ENCODE measurements around the gene CPD. TPM values are rescaled to one million over a fixed set of nuclear protein-coding genes. Genes with fewer than 3 reads are reported as not detected.

CPD gene
- 88.0 and 109 TPM in 2 replicates for polyA plus RNA-seq (2011; rRNA removed)
- 144 and 178 TPM in 2 replicates for polyA minus RNA-seq (2011; rRNA and poly(A)+ RNA removed)

- ChIA-PET POLR2A (interaction anchor here (0.6 to 1.0 kb wide), 2 partner anchors 15 to 39 kb away, joined by 3 to 12 read pairs; no protein-coding TSS in a partner anchor), CTCF (interaction anchor here (2.3 kb wide), 1 partner anchor 99 kb away, joined by 12 read pairs; the partner anchor contains the start of gene GOSR1)
- H3K27ac ChIP-seq (ENCODE audit: low read depth, low read length): peak within 1 kb of the TSS; percentile 69
- H3K9me3 ChIP-seq (ENCODE audit: control insufficient read depth, insufficient read depth, low read length): no peaks in the 10 kb centered on the region
- TF ChIP-seq CTCF (IDR thresholded peaks at IDR 0.05; ENCODE audit: low read depth, low read length): no peak
- no peaks in the 10 kb centered on the region for H3K27me3 ChIP-seq (ENCODE audit: control insufficient read depth, insufficient read depth, low read length)
- H3K4me3 ChIP-seq (ENCODE audit: low read depth, low read length): peak within 1 kb of the TSS; percentile 79
- DNase-seq (ENCODE audit: low read depth, low spot score): peak; percentile 82
Observed at GRCh38 chr17:30378825-30379302, at the start of gene CPD. Gene CPD (plus strand): TSS chr17:30378927. CDS start chr17:30378981, 54 bp downstream.

GRCh38 chr17:30332057-30332542, 46.6 kb upstream of the CPD start:
- no peaks in the 10 kb centered on the region for H3K9me3 ChIP-seq (ENCODE audit: control insufficient read depth, insufficient read depth, low read length)
- DNase-seq (ENCODE audit: low read depth, low spot score): peak; percentile 45
- H3K27ac ChIP-seq (ENCODE audit: low read depth, low read length): no peak overlapping the region
- TF ChIP-seq CTCF (IDR thresholded peaks at IDR 0.05; ENCODE audit: low read depth, low read length): no peak
- ChIA-PET CTCF (no interaction called here), POLR2A (interaction anchor here (1.0 kb wide), 1 partner anchor 87 kb away, joined by 3 read pairs; no protein-coding TSS in a partner anchor)
- H3K4me3 ChIP-seq (ENCODE audit: low read depth, low read length): no peak overlapping the region
- no peaks in the 10 kb centered on the region for H3K27me3 ChIP-seq (ENCODE audit: control insufficient read depth, insufficient read depth, low read length)

- Histone ChIP-seq H3K4me3 (ENCODE audit: low read depth, low read length) (no peak within 1 kb of the TSS), H3K9me3 (ENCODE audit: control insufficient read depth, insufficient read depth, low read length) (no peaks in the 10 kb centered on the region), H3K27me3 (ENCODE audit: control insufficient read depth, insufficient read depth, low read length) (no peaks in the 10 kb centered on the region), H3K27ac (ENCODE audit: low read depth, low read length) (no peak within 1 kb of the TSS)
- DNase-seq (ENCODE audit: low read depth, low spot score): no peak
- ChIA-PET POLR2A (no interaction called here), CTCF (interaction anchor here (1.9 to 2.7 kb wide), 2 partner anchors 229 to 241 kb away, joined by 5 to 12 read pairs; no protein-coding TSS in a partner anchor)
- TF ChIP-seq CTCF (IDR thresholded peaks at IDR 0.05; ENCODE audit: low read depth, low read length): no peak
Observed at GRCh38 chr17:30333503-30334360, 45.0 kb upstream of the CPD start, which contains the start of gene TMIGD1. Gene TMIGD1 (minus strand): TSS chr17:30334057. CDS start chr17:30332133, 1,924 bp downstream.

- Histone ChIP-seq H3K9me3 (ENCODE audit: control insufficient read depth, insufficient read depth, low read length) (no peaks in the 10 kb centered on the region), H3K27ac (ENCODE audit: low read depth, low read length) (no peak overlapping the region), H3K4me3 (ENCODE audit: low read depth, low read length) (no peak overlapping the region), H3K27me3 (ENCODE audit: control insufficient read depth, insufficient read depth, low read length) (no peaks in the 10 kb centered on the region)
- no peak for DNase-seq (ENCODE audit: low read depth, low spot score)
- ChIA-PET POLR2A (no interaction called here), CTCF (interaction anchor here (1.9 to 2.7 kb wide), 2 partner anchors 230 to 241 kb away, joined by 5 to 12 read pairs; no protein-coding TSS in a partner anchor)
- no peak for TF ChIP-seq CTCF (IDR thresholded peaks at IDR 0.05; ENCODE audit: low read depth, low read length)
Observed at GRCh38 chr17:30334421-30334820, 44.3 kb upstream of the CPD start.
